Measurements from ENCODE around the gene PARD3. TPM values are rescaled to one million over a fixed set of nuclear protein-coding genes. Genes with fewer than 3 reads are reported as not detected.
A peak's percentile ranks its signal among the peaks of the same experiment; 100 is the strongest.

The PARD3 gene
- total RNA-seq, 1 donor from 2014 or later = 35.4 TPM

- Histone ChIP-seq H3K9me3 (ENCODE audit: insufficient read depth, low read depth, low read length) (no peaks in the 10 kb centered on the region), H3K79me2 (ENCODE audit: insufficient read depth, low read length) (peaks cover 54% of the 10 kb centered on the region), H3K4me2 (ENCODE audit: low read length) (no peak overlapping the region), H3K36me3 (ENCODE audit: insufficient read depth, low read length) (no peaks in the 10 kb centered on the region), H2AFZ (ENCODE audit: low read depth, low read length) (no peak overlapping the region), H3K4me1 (ENCODE audit: insufficient read depth, low read length) (peaks cover 7% of the 10 kb centered on the region), H4K20me1 (ENCODE audit: insufficient read depth, low read length) (peaks cover 65% of the 10 kb centered on the region), H3K9ac (ENCODE audit: low read length) (no peak overlapping the region), H3K27ac (ENCODE audit: low read depth, low read length) (no peak overlapping the region), H3K4me3 (ENCODE audit: insufficient read depth, low read depth, low read length) (no peak overlapping the region), H3K27me3 (ENCODE audit: insufficient read depth, low read length) (no peaks in the 10 kb centered on the region)
- no peaks in the 10 kb centered on the region for H3K27me3 Mint-ChIP-seq (ENCODE audit: low read depth, unreplicated experiment)
- peaks cover 21% of the 10 kb centered on the region for H3K4me1 Mint-ChIP-seq (ENCODE audit: low read depth, unreplicated experiment)
- no peak overlapping the region for H3K27ac Mint-ChIP-seq (ENCODE audit: unreplicated experiment)
- no peak overlapping the region for H3K4me3 Mint-ChIP-seq (ENCODE audit: unreplicated experiment)
- FAIRE-seq (no peak), DNase-seq (ENCODE audit: low read depth) (peak; percentile 53)
- no peaks in the 10 kb centered on the region for H3K9me3 Mint-ChIP-seq (ENCODE audit: unreplicated experiment)
- H3K36me3 Mint-ChIP-seq (ENCODE audit: low read depth, unreplicated experiment) = peaks cover 2% of the 10 kb centered on the region
- TF ChIP-seq EZH2 (IDR thresholded peaks at IDR 0.05; ENCODE audit: insufficient read depth, low read length) (no peak), CTCF (IDR thresholded peaks at IDR 0.05; ENCODE audit: insufficient read depth, low read depth, low read length) (no peak)
Observed at GRCh38 chr10:34804306-34804705, 10.8 kb downstream of the PARD3 start.

GRCh38 chr10:34802692-34803091 lies 12.4 kb downstream of the PARD3 start:
- H2AFZ ChIP-seq (ENCODE audit: low read depth, low read length) = no peak overlapping the region
- no peaks in the 10 kb centered on the region for H3K9me3 ChIP-seq (ENCODE audit: insufficient read depth, low read depth, low read length)
- H3K27ac ChIP-seq (ENCODE audit: low read depth, low read length) = no peak overlapping the region
- peaks cover 4% of the 10 kb centered on the region for H3K4me1 ChIP-seq (ENCODE audit: insufficient read depth, low read length)
- peaks cover 64% of the 10 kb centered on the region for H4K20me1 ChIP-seq (ENCODE audit: insufficient read depth, low read length)
- DNase-seq (ENCODE audit: low read depth) (no peak), FAIRE-seq (no peak)
- H3K4me2 ChIP-seq (ENCODE audit: low read length) = no peak overlapping the region
- H3K4me1 Mint-ChIP-seq (ENCODE audit: low read depth, unreplicated experiment) = peaks cover 10% of the 10 kb centered on the region
- TF ChIP-seq EZH2 (IDR thresholded peaks at IDR 0.05; ENCODE audit: insufficient read depth, low read length) (no peak), CTCF (IDR thresholded peaks at IDR 0.05; ENCODE audit: insufficient read depth, low read depth, low read length) (no peak)
- H3K27me3 Mint-ChIP-seq (ENCODE audit: low read depth, unreplicated experiment) = no peaks in the 10 kb centered on the region
- no peak overlapping the region for H3K27ac Mint-ChIP-seq (ENCODE audit: unreplicated experiment)
- H3K36me3 Mint-ChIP-seq (ENCODE audit: low read depth, unreplicated experiment) = peaks cover 2% of the 10 kb centered on the region
- H3K79me2 ChIP-seq (ENCODE audit: insufficient read depth, low read length) = peaks cover 46% of the 10 kb centered on the region
- H3K36me3 ChIP-seq (ENCODE audit: insufficient read depth, low read length) = no peaks in the 10 kb centered on the region
- H3K27me3 ChIP-seq (ENCODE audit: insufficient read depth, low read length) = no peaks in the 10 kb centered on the region
- no peak overlapping the region for H3K4me3 Mint-ChIP-seq (ENCODE audit: unreplicated experiment)
- H3K9me3 Mint-ChIP-seq (ENCODE audit: unreplicated experiment) = no peaks in the 10 kb centered on the region
- H3K9ac ChIP-seq (ENCODE audit: low read length) = no peak overlapping the region
- H3K4me3 ChIP-seq (ENCODE audit: insufficient read depth, low read depth, low read length) = no peak overlapping the region

- no peak overlapping the region for H2AFZ ChIP-seq (ENCODE audit: low read depth, low read length)
- Mint-ChIP-seq H3K27me3 (ENCODE audit: low read depth, unreplicated experiment) (no peaks in the 10 kb centered on the region), H3K9me3 (ENCODE audit: unreplicated experiment) (no peaks in the 10 kb centered on the region), H3K36me3 (ENCODE audit: low read depth, unreplicated experiment) (peaks cover 2% of the 10 kb centered on the region), H3K4me3 (ENCODE audit: unreplicated experiment) (no peak overlapping the region), H3K27ac (ENCODE audit: unreplicated experiment) (no peak overlapping the region), H3K4me1 (ENCODE audit: low read depth, unreplicated experiment) (peaks cover 10% of the 10 kb centered on the region)
- H4K20me1 ChIP-seq (ENCODE audit: insufficient read depth, low read length) = peaks cover 60% of the 10 kb centered on the region
- peak overlapping the region; percentile 69 for H3K4me2 ChIP-seq (ENCODE audit: low read length)
- DNase-seq (ENCODE audit: low read depth) (peak; percentile 66), FAIRE-seq (no peak)
- no peaks in the 10 kb centered on the region for H3K36me3 ChIP-seq (ENCODE audit: insufficient read depth, low read length)
- H3K27me3 ChIP-seq (ENCODE audit: insufficient read depth, low read length) = no peaks in the 10 kb centered on the region
- TF ChIP-seq CTCF (IDR thresholded peaks at IDR 0.05; ENCODE audit: insufficient read depth, low read depth, low read length) (no peak), EZH2 (IDR thresholded peaks at IDR 0.05; ENCODE audit: insufficient read depth, low read length) (no peak)
- no peak overlapping the region for H3K4me3 ChIP-seq (ENCODE audit: insufficient read depth, low read depth, low read length)
- peaks cover 46% of the 10 kb centered on the region for H3K79me2 ChIP-seq (ENCODE audit: insufficient read depth, low read length)
- H3K9me3 ChIP-seq (ENCODE audit: insufficient read depth, low read depth, low read length) = no peaks in the 10 kb centered on the region
- no peak overlapping the region for H3K27ac ChIP-seq (ENCODE audit: low read depth, low read length)
- peaks cover 4% of the 10 kb centered on the region for H3K4me1 ChIP-seq (ENCODE audit: insufficient read depth, low read length)
- peak overlapping the region; percentile 16 for H3K9ac ChIP-seq (ENCODE audit: low read length)
Observed at GRCh38 chr10:34801097-34801733, 13.9 kb downstream of the PARD3 start.

All from astrocyte (in vitro differentiated cells and primary cell).